ENCODE measurements around the gene CDK14.

CDK14 gene

GRCh38 chr7:91005841-91006240 lies 409.7 kb downstream of the CDK14 start:
- no peak overlapping the region for H3K9ac ChIP-seq
- no peak overlapping the region for H3K4me3 ChIP-seq (ENCODE audit: low read depth, low read length)
- no peak overlapping the region for H3K4me2 ChIP-seq (ENCODE audit: low read length)
- H2AFZ ChIP-seq = no peak overlapping the region
- no peaks in the 10 kb centered on the region for H3K79me2 ChIP-seq
- H3K9me3 ChIP-seq (ENCODE audit: control insufficient read depth, low read length) = no peaks in the 10 kb centered on the region
- no peaks in the 10 kb centered on the region for H3K36me3 ChIP-seq (ENCODE audit: control insufficient read depth, insufficient read depth, low read length)
- TF ChIP-seq CTCF (IDR thresholded peaks at IDR 0.05) = no peak
- no peaks in the 10 kb centered on the region for H3K27me3 ChIP-seq (ENCODE audit: control insufficient read depth, insufficient read depth, low read length)
- H3K27ac ChIP-seq = no peak overlapping the region
- no peaks in the 10 kb centered on the region for H3K4me1 ChIP-seq

- H3K4me2 ChIP-seq (ENCODE audit: low read length) = no peak overlapping the region
- no peaks in the 10 kb centered on the region for H3K9me3 ChIP-seq (ENCODE audit: control insufficient read depth, low read length)
- H3K4me3 ChIP-seq (ENCODE audit: low read depth, low read length) = no peak overlapping the region
- no peaks in the 10 kb centered on the region for H3K4me1 ChIP-seq
- H2AFZ ChIP-seq = no peak overlapping the region
- H3K9ac ChIP-seq = no peak overlapping the region
- TF ChIP-seq CTCF (IDR thresholded peaks at IDR 0.05) = no peak
- no peaks in the 10 kb centered on the region for H3K79me2 ChIP-seq
- no peak overlapping the region for H3K27ac ChIP-seq
- no peaks in the 10 kb centered on the region for H3K36me3 ChIP-seq (ENCODE audit: control insufficient read depth, insufficient read depth, low read length)
- no peaks in the 10 kb centered on the region for H3K27me3 ChIP-seq (ENCODE audit: control insufficient read depth, insufficient read depth, low read length)
Observed at GRCh38 chr7:91007371-91007770, 411.2 kb downstream of the CDK14 start.

- no peaks in the 10 kb centered on the region for H3K27me3 ChIP-seq (ENCODE audit: control insufficient read depth, insufficient read depth, low read length)
- H3K36me3 ChIP-seq (ENCODE audit: control insufficient read depth, insufficient read depth, low read length) = no peaks in the 10 kb centered on the region
- H3K27ac ChIP-seq = no peak overlapping the region
- H3K9me3 ChIP-seq (ENCODE audit: control insufficient read depth, low read length) = no peaks in the 10 kb centered on the region
- H3K4me2 ChIP-seq (ENCODE audit: low read length) = no peak overlapping the region
- H3K4me3 ChIP-seq (ENCODE audit: low read depth, low read length) = no peak overlapping the region
- TF ChIP-seq CTCF (IDR thresholded peaks at IDR 0.05) = no peak
- no peaks in the 10 kb centered on the region for H3K4me1 ChIP-seq
- no peak overlapping the region for H2AFZ ChIP-seq
- no peak overlapping the region for H3K9ac ChIP-seq
- no peaks in the 10 kb centered on the region for H3K79me2 ChIP-seq
Observed at GRCh38 chr7:91013078-91013477, 417.0 kb downstream of the CDK14 start.

- Histone ChIP-seq H3K9ac (no peak overlapping the region), H2AFZ (no peak overlapping the region), H3K27ac (no peak overlapping the region), H3K4me2 (ENCODE audit: low read length) (no peak overlapping the region), H3K79me2 (no peaks in the 10 kb centered on the region), H3K4me3 (ENCODE audit: low read depth, low read length) (no peak overlapping the region), H3K4me1 (no peaks in the 10 kb centered on the region), H3K9me3 (ENCODE audit: control insufficient read depth, low read length) (no peaks in the 10 kb centered on the region), H3K27me3 (ENCODE audit: control insufficient read depth, insufficient read depth, low read length) (no peaks in the 10 kb centered on the region), H3K36me3 (ENCODE audit: control insufficient read depth, insufficient read depth, low read length) (no peaks in the 10 kb centered on the region)
- no peak for TF ChIP-seq CTCF (IDR thresholded peaks at IDR 0.05)
Observed at GRCh38 chr7:91019686-91020385, 423.7 kb downstream of the CDK14 start.
